ENCODE measurements around the gene CCT8. TPM values are rescaled to one million over a fixed set of nuclear protein-coding genes. Genes with fewer than 3 reads are reported as not detected.
A peak's percentile ranks its signal among the peaks of the same experiment; 100 is the strongest.

The CCT8 gene
- total and polyA plus RNA-seq, 9 of the 15 experiments (the other 6 are each of a cell fraction or from before 2014, with no cell fraction given), result 451 to 1,153 (median 677) TPM

- TF ChIP-seq DLX4 (CRISPR knock-in tag; IDR thresholded peaks at IDR 0.05) (no peak), MXD1 (CRISPR knock-in tag; IDR thresholded peaks at IDR 0.05; ENCODE audit: borderline replicate concordance, poor library complexity, severe bottlenecking) (no peak), MTA3 (IDR thresholded peaks at IDR 0.05; ENCODE audit: borderline replicate concordance) (no peak), CHD1 (IDR thresholded peaks at IDR 0.05; ENCODE audit: low read length) (peak; percentile 22), RAD21 (CRISPR knock-in tag; conservative IDR thresholded peaks at IDR 0.05 in 1 of 2, IDR thresholded peaks at IDR 0.05 in 1 of 2) (peak in 1 of 2 experiments; percentile 26; a peak in 1 of 4 replicates), ZBED1 (IDR thresholded peaks at IDR 0.05) (no peak), PHF20 (IDR thresholded peaks at IDR 0.05; ENCODE audit: partially characterized antibody) (no peak), GTF2B (IDR thresholded peaks at IDR 0.05; ENCODE audit: extremely low read depth, insufficient read length) (no peak), ZMIZ1 (IDR thresholded peaks at IDR 0.05; ENCODE audit: low read depth in 2 of 2, low read length in 2 of 2) (no peak), POLR2G (IDR thresholded peaks at IDR 0.05; ENCODE audit: low read depth, low read length) (no peak), ZNF121 (CRISPR knock-in tag; conservative IDR thresholded peaks at IDR 0.05) (no peak), CREM (IDR thresholded peaks at IDR 0.05; ENCODE audit: low read depth) (no peak), PHB (CRISPR knock-in tag; IDR thresholded peaks at IDR 0.05) (no peak), JUND (IDR thresholded peaks at IDR 0.05; ENCODE audit: borderline replicate concordance, low read depth, low read length) (no peak), JUND (tag; IDR thresholded peaks at IDR 0.05; ENCODE audit: borderline replicate concordance, low read depth, low read length) (peak; percentile 7; the same call in 1 of the 3 replicates), HMGN3 (IDR thresholded peaks at IDR 0.05; ENCODE audit: borderline replicate concordance, extremely low read depth, insufficient read length, low read depth, low read length) (no peak), FOXP4 (CRISPR knock-in tag; IDR thresholded peaks at IDR 0.05; ENCODE audit: borderline replicate concordance) (no peak), SOX6 (IDR thresholded peaks at IDR 0.05) (no peak), CHD4 (IDR thresholded peaks at IDR 0.05; ENCODE audit: insufficient read depth, insufficient replicate concordance, low read depth, low read length, poor library complexity, severe bottlenecking) (no peak), PTTG1 (tag; IDR thresholded peaks at IDR 0.05; ENCODE audit: low read depth) (no peak), ZNF41 (CRISPR knock-in tag; conservative IDR thresholded peaks at IDR 0.05) (no peak)
These were observed 48.1 kb downstream of the CCT8 start (continued) for GRCh38 chr21:29025328-29025713.

Measured in K562 (cell line).